Upper lobe of left lung (tissue), 6 donors: ENCODE data around the gene CTCF. TPM values are rescaled to one million over a fixed set of nuclear protein-coding genes. Genes with fewer than 3 reads are reported as not detected.
A peak's percentile ranks its signal among the peaks of the same experiment; 100 is the strongest.

ENCODE experiments used
- ATAC-seq, 2 donors: fragments of 200-7000 bp; cut with Tn5 transposase; one replicate each; pipeline ENCODE4 v1.9.1; 2022; ENCODE audit warnings: mild to moderate bottlenecking in 2 of 2, moderate library complexity in 2 of 2; ENCODE audit not compliant: low FRiP score in 2 of 2
- DNase-seq, 2 donors: peaks; one replicate each; pipeline ENCODE4 v3.0.0-alpha.2; 2019 to 2020
- H3K27ac ChIP-seq, 4 donors: fragments of 200-600 bp; sonication (generic); one replicate each; pipeline ENCODE4 v1.5.1; 2016 to 2019
- H3K27me3 ChIP-seq, 4 donors: fragments of 200-600 bp; sonication (generic); one replicate each; pipeline ENCODE4 v1.5.1; 2017 to 2019
- H3K36me3 ChIP-seq, 4 donors: fragments of 200-600 bp; sonication (generic); one replicate each; pipeline ENCODE4 v1.5.1; 2016 to 2019
- H3K4me1 ChIP-seq, 4 donors: fragments of 200-600 bp; sonication (generic); one replicate each; pipeline ENCODE4 v1.5.1; 2018 to 2019
- H3K4me3 ChIP-seq, 4 donors: fragments of 200-600 bp; sonication (generic); one replicate each; pipeline ENCODE4 v1.5.1; 2017 to 2019; ENCODE audit warnings: mild to moderate bottlenecking in 2 of 4, moderate library complexity in 1 of 4
- H3K9me3 ChIP-seq, 4 donors: fragments of 200-600 bp; sonication (generic); one replicate each; pipeline ENCODE4 v1.5.1; 2018 to 2019
- CTCF ChIP-seq, 6 experiments: fragments of 450-650 bp in 4 of 6; fragments of 200-600 bp in 2 of 6; sonication (generic) in 2 of 6; IDR thresholded peaks; one replicate each; pipeline ENCODE4 v1.5.1; 2016 to 2019; ENCODE audit warnings: antibody characterized with exemption in 6 of 6
- EP300 ChIP-seq, 4 donors: sonication (generic); formaldehyde crosslinking; IDR thresholded peaks; one replicate each; pipeline ENCODE4 v1.5.1; 2017; ENCODE audit warnings: antibody characterized with exemption in 4 of 4, control low read depth in 2 of 4
- POLR2A ChIP-seq, 4 donors: fragments of 450-650 bp; IDR thresholded peaks; one replicate each; pipeline ENCODE4 v1.5.1; 2016 to 2017; ENCODE audit warnings: antibody characterized with exemption in 4 of 4, mild to moderate bottlenecking in 2 of 4
- POLR2AphosphoS5 ChIP-seq, 2 donors: sonication (generic); formaldehyde crosslinking; IDR thresholded peaks; one replicate each; pipeline ENCODE4 v1.5.1; 2017; ENCODE audit warnings: antibody characterized with exemption in 2 of 2
- WGBS, 2 donors: methylation state at CpG; one replicate each; pipeline ENCODE4 v1.1.5; 2017 to 2018; 5-methylcytosine and 5-hydroxymethylcytosine counted together
- total RNA-seq, 6 donors: library from RNA; depleted of rRNA in 4 of 6; stranded (reverse); fragments of >200 nt in 4 of 6; gene quantifications; one replicate each; pipeline versions ENCODE4 v1.1.0 to v1.2.1, GENCODE V29; 2016 to 2021
- donor health status: DM: no; HTN: no; CAD: no; lungs with moderate emphysema.
- donor health status: DM: no; HTN: yes; CAD: no; lungs with severe emphysema.

The CTCF gene
- total RNA-seq, 6 donors from 2014 or later = 29.7 to 42.6 (median 34.2) TPM

- TF ChIP-seq POLR2A (IDR thresholded peaks at IDR 0.05) = no peak
- no peak for TF ChIP-seq POLR2AphosphoS5 (IDR thresholded peaks at IDR 0.05)
- TF ChIP-seq EP300 (IDR thresholded peaks at IDR 0.05) = no peak
- no peak for TF ChIP-seq CTCF (IDR thresholded peaks at IDR 0.05)
- no peaks in the 10 kb centered on the region for H3K27me3 ChIP-seq
- DNase-seq (no peak), ATAC-seq (no peak)
- no peaks in the 10 kb centered on the region for H3K36me3 ChIP-seq
- H3K9me3 ChIP-seq = no peaks in the 10 kb centered on the region
- H3K4me3 ChIP-seq = no peak overlapping the region
- WGBS, 2 donors = 59 to 63% methylated on average over 11 of the region's 11 CpGs
- H3K27ac ChIP-seq = no peak overlapping the region
- peaks cover 9 to 35% (median 19%) of the 10 kb centered on the region in 4 donors for H3K4me1 ChIP-seq
These were observed 37.0 kb upstream of the CTCF start for GRCh38 chr16:67525176-67525860.

GRCh38 chr16:67526149-67526791, 36.1 kb upstream of the CTCF start:
- 70 to 89% methylated on average over 3 of the region's 3 CpGs for WGBS, 2 donors
- DNase-seq (no peak), ATAC-seq (no peak)
- Histone ChIP-seq H3K27me3 (no peaks in the 10 kb centered on the region), H3K36me3 (no peaks in the 10 kb centered on the region), H3K9me3 (no peaks in the 10 kb centered on the region), H3K27ac (no peak overlapping the region), H3K4me1 (peaks cover 19 to 38% (median 26%) of the 10 kb centered on the region in 4 donors), H3K4me3 (no peak overlapping the region)
- TF ChIP-seq POLR2AphosphoS5 (IDR thresholded peaks at IDR 0.05) (no peak), POLR2A (IDR thresholded peaks at IDR 0.05) (no peak), CTCF (IDR thresholded peaks at IDR 0.05) (no peak), EP300 (IDR thresholded peaks at IDR 0.05) (no peak)

- ATAC-seq (peak; percentile 19 to 66), DNase-seq (peak; percentile 59 to 93)
- H3K27ac ChIP-seq = peak within 1 kb of the TSS; percentile 85 to 92 (median 90)
- peaks cover 27 to 49% (median 37%) of the 10 kb centered on the region in 4 donors for H3K4me1 ChIP-seq
- no peaks in the 10 kb centered on the region for H3K9me3 ChIP-seq
- TF ChIP-seq EP300 (IDR thresholded peaks at IDR 0.05) = no peak
- no peak for TF ChIP-seq POLR2A (IDR thresholded peaks at IDR 0.05)
- TF ChIP-seq CTCF (IDR thresholded peaks at IDR 0.05) = no peak
- no peak for TF ChIP-seq POLR2AphosphoS5 (IDR thresholded peaks at IDR 0.05)
- H3K4me3 ChIP-seq = peak within 1 kb of the TSS; percentile 69 to 86 (median 74)
- H3K36me3 ChIP-seq = no peaks in the 10 kb centered on the region
- no peaks in the 10 kb centered on the region for H3K27me3 ChIP-seq
- WGBS, 2 donors = 63% methylated on average over 12 of the region's 45 CpGs; no CpG with 5 or more reads in 1 of the 2 donors
These were observed 34.0 kb upstream of the CTCF start, which contains the start of gene RIPOR1 for GRCh38 chr16:67528222-67528869. RIPOR1 (plus strand) TSS chr16:67528829; CDS start chr16:67538447, 9,618 bp downstream.

GRCh38 chr16:67528870-67529581, 33.3 kb upstream of the CTCF start:
- peaks cover 28 to 51% (median 37%) of the 10 kb centered on the region in 4 donors for H3K4me1 ChIP-seq
- ATAC-seq (peak; percentile 10 to 44), DNase-seq (peak; percentile 37 to 91)
- WGBS, 2 donors = 1% methylated on average over 25 of the region's 65 CpGs; no CpG with 5 or more reads in 1 of the 2 donors
- H3K27ac ChIP-seq = peak overlapping the region; percentile 85 to 92 (median 90)
- H3K9me3 ChIP-seq = no peaks in the 10 kb centered on the region
- H3K27me3 ChIP-seq = no peaks in the 10 kb centered on the region
- no peaks in the 10 kb centered on the region for H3K36me3 ChIP-seq
- H3K4me3 ChIP-seq = peak overlapping the region; percentile 69 to 86 (median 74)
- TF ChIP-seq POLR2AphosphoS5 (IDR thresholded peaks at IDR 0.05) = peak; percentile 24 to 52
- peak in 1 of 6 experiments; percentile 6 for TF ChIP-seq CTCF (IDR thresholded peaks at IDR 0.05)
- peak; percentile 24 to 69 (median 50) for TF ChIP-seq POLR2A (IDR thresholded peaks at IDR 0.05)
- no peak for TF ChIP-seq EP300 (IDR thresholded peaks at IDR 0.05)
